Left ventricle myocardium inferior (tissue), 1 donor: ENCODE results near the gene RAB31. TPM values are rescaled to one million over a fixed set of nuclear protein-coding genes. Genes with fewer than 3 reads are reported as not detected.

Experiments used
- DNase-seq: peaks from one replicate; pipeline ENCODE4 v3.0.0-alpha.2; 2020
- H3K27ac ChIP-seq: fragments of 200-600 bp; replicated peaks from 2 replicates; pipeline ENCODE4 v1.8.0; 2021
- H3K27me3 ChIP-seq: fragments of 200-600 bp; 2 replicates; pipeline ENCODE4 v1.8.0; 2021; ENCODE audit warnings: low read depth
- H3K36me3 ChIP-seq: fragments of 200-600 bp; 2 replicates; pipeline ENCODE4 v1.8.0; 2021
- H3K4me1 ChIP-seq: fragments of 200-600 bp; 2 replicates; pipeline ENCODE4 v1.8.0; 2021
- H3K4me3 ChIP-seq: fragments of 200-600 bp; 2 replicates; pipeline ENCODE4 v1.8.0; 2021; ENCODE audit warnings: mild to moderate bottlenecking, moderate library complexity
- H3K9me3 ChIP-seq: fragments of 200-600 bp; replicated peaks from 2 replicates; pipeline ENCODE4 v1.8.0; 2021
- CTCF ChIP-seq: fragments of 200-600 bp; IDR thresholded peaks from 2 replicates; pipeline ENCODE4 v1.8.0; 2021; ENCODE audit warnings: antibody characterized with exemption, mild to moderate bottlenecking, borderline replicate concordance
- intact Hi-C: fragments of 100-400 bp; cut with micrococcal nuclease; formaldehyde crosslinking; loops from one replicate; pipeline ENCODE4 v1.11.0; 2022
- total RNA-seq: library from RNA; stranded (reverse); fragmentation: NEBNext Ultra II Directional; extraction: Animal tissue kit (Norgen Biotek cat#: 25700); gene quantifications from one replicate; pipeline ENCODE4 v1.2.1, GENCODE V29; 2021
- donor health status: DM: no; HTN: yes; CAD: no; lungs with severe emphysema.

RAB31 gene
- total RNA-seq, 1 donor from 2014 or later: 12.0 TPM

- Histone ChIP-seq H3K36me3 (no peaks in the 10 kb centered on the region), H3K4me1 (peaks cover 21% of the 10 kb centered on the region), H3K27me3 (no peaks in the 10 kb centered on the region), H3K9me3 (no peaks in the 10 kb centered on the region), H3K4me3 (no peak overlapping the region), H3K27ac (peak overlapping the region; percentile 49)
- intact Hi-C loops: no loop called here
- DNase-seq: no peak
- TF ChIP-seq CTCF: no peak
These were observed 123.7 kb downstream of the RAB31 start for GRCh38 chr18:9831723-9832199.

GRCh38 chr18:9832871-9833270 is 124.8 kb downstream of the RAB31 start:
- no peak overlapping the region for H3K27ac ChIP-seq
- intact Hi-C loops: no loop called here
- peaks cover 23% of the 10 kb centered on the region for H3K4me1 ChIP-seq
- no peaks in the 10 kb centered on the region for H3K9me3 ChIP-seq
- H3K36me3 ChIP-seq: no peaks in the 10 kb centered on the region
- no peak for DNase-seq
- no peak overlapping the region for H3K4me3 ChIP-seq
- TF ChIP-seq CTCF: no peak
- no peaks in the 10 kb centered on the region for H3K27me3 ChIP-seq

GRCh38 chr18:9834551-9834950 is 126.5 kb downstream of the RAB31 start:
- H3K4me1 ChIP-seq: peaks cover 38% of the 10 kb centered on the region

GRCh38 chr18:9835113-9835755 is 127.1 kb downstream of the RAB31 start:
- no peaks in the 10 kb centered on the region for H3K9me3 ChIP-seq
- TF ChIP-seq CTCF: no peak
- H3K36me3 ChIP-seq: no peaks in the 10 kb centered on the region
- peak overlapping the region; percentile 2 for H3K27ac ChIP-seq
- no peaks in the 10 kb centered on the region for H3K27me3 ChIP-seq
- peaks cover 42% of the 10 kb centered on the region for H3K4me1 ChIP-seq
- no peak for DNase-seq
- intact Hi-C loops: no loop called here
- H3K4me3 ChIP-seq: no peak overlapping the region

More at GRCh38 chr18:9834551-9834950, 126.5 kb downstream of the RAB31 start:
- no peak for DNase-seq
- intact Hi-C loops: no loop called here
- no peaks in the 10 kb centered on the region for H3K27me3 ChIP-seq
- no peaks in the 10 kb centered on the region for H3K9me3 ChIP-seq
- TF ChIP-seq CTCF: no peak
- H3K4me3 ChIP-seq: no peak overlapping the region
- H3K27ac ChIP-seq: no peak overlapping the region
- no peaks in the 10 kb centered on the region for H3K36me3 ChIP-seq

- DNase-seq: no peak
- TF ChIP-seq CTCF: no peak
- no peaks in the 10 kb centered on the region for H3K27me3 ChIP-seq
- H3K36me3 ChIP-seq: no peaks in the 10 kb centered on the region
- peak overlapping the region; percentile 13 for H3K27ac ChIP-seq
- peaks cover 42% of the 10 kb centered on the region for H3K4me1 ChIP-seq
- H3K9me3 ChIP-seq: no peaks in the 10 kb centered on the region
- H3K4me3 ChIP-seq: no peak overlapping the region
- intact Hi-C loops: no loop called here
These were observed 127.7 kb downstream of the RAB31 start for GRCh38 chr18:9835825-9836224.
